Measurements from ENCODE around the gene PLAAT2.

DNA sequence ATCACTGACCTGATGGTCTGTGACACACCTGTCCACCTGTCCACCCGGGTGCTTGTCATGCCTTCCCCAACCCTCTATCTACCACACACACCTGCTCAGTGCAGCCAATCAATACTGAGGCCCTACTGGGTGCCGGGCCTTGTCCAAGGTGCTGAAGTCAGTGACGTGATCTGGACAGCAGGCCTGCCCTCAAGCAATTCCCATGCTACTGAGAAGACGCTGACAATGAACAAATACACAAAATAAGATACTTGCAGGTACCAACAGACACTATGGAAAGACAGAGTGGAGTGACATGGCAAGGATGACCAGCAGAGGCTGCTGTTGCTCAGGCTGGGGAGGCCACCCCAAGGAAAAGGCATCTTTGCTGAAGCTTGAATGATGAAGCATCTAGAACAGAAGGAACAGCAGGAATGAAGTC, 29.8 kb upstream of the PLAAT2 start:
- TF ChIP-seq GABPA (IDR thresholded peaks at IDR 0.05; ENCODE audit: low read depth) (no peak), MXI1 (IDR thresholded peaks at IDR 0.05; ENCODE audit: low read depth, low read length) (no peak), NR2C1 (IDR thresholded peaks at IDR 0.05) (no peak), POLR2A (IDR thresholded peaks at IDR 0.05; ENCODE audit: low read depth, low read length) (no peak)
- TF ChIP-seq, protein P1, sequence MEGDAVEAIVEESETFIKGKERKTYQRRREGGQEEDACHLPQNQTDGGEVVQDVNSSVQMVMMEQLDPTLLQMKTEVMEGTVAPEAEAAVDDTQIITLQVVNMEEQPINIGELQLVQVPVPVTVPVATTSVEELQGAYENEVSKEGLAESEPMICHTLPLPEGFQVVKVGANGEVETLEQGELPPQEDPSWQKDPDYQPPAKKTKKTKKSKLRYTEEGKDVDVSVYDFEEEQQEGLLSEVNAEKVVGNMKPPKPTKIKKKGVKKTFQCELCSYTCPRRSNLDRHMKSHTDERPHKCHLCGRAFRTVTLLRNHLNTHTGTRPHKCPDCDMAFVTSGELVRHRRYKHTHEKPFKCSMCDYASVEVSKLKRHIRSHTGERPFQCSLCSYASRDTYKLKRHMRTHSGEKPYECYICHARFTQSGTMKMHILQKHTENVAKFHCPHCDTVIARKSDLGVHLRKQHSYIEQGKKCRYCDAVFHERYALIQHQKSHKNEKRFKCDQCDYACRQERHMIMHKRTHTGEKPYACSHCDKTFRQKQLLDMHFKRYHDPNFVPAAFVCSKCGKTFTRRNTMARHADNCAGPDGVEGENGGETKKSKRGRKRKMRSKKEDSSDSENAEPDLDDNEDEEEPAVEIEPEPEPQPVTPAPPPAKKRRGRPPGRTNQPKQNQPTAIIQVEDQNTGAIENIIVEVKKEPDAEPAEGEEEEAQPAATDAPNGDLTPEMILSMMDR (IDR thresholded peaks at IDR 0.05 in 2 of 3, conservative IDR thresholded peaks at IDR 0.05 in 1 of 3; ENCODE audit: control insufficient read depth in 2 of 3, extremely low read depth in 1 of 3, insufficient read depth in 1 of 3, low read depth in 3 of 3, low read length in 3 of 3) = peak; percentile 66 to 79 (median 75)
- TF ChIP-seq, protein P2, sequence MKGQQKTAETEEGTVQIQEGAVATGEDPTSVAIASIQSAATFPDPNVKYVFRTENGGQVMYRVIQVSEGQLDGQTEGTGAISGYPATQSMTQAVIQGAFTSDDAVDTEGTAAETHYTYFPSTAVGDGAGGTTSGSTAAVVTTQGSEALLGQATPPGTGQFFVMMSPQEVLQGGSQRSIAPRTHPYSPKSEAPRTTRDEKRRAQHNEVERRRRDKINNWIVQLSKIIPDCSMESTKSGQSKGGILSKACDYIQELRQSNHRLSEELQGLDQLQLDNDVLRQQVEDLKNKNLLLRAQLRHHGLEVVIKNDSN (IDR thresholded peaks at IDR 0.05; ENCODE audit: borderline replicate concordance, extremely low read length, insufficient read depth, low read depth, low read length) = no peak

All from GM12878 (cell line).